K562 (cell line): ENCODE measurements around the gene NRG3.

Source experiments
- ELF1 ChIP-seq: fragments of 200-800 bp; sonication (Bioruptor generic); IDR thresholded peaks from 2 replicates; pipeline ENCODE4 v1.6.1; 2016; ENCODE audit warnings: missing genetic modification characterization, missing compliant biosample characterization
- MAX ChIP-seq: sonication (generic); formaldehyde crosslinking; IDR thresholded peaks from 2 replicates; pipeline ENCODE4 v1.9.0; 2022; ENCODE audit warnings: mild to moderate bottlenecking, missing genetic modification reagents
- POLR2AphosphoS2 ChIP-seq: IDR thresholded peaks from 2 replicates; pipeline ENCODE4 v1.6.1; 2012; ENCODE audit warnings: low read length, improper control_type of control experiment
- STAT6 ChIP-seq: sonication (generic); formaldehyde crosslinking; IDR thresholded peaks from 2 replicates; pipeline ENCODE4 v1.8.1; 2023; ENCODE audit warnings: mild to moderate bottlenecking, missing genetic modification reagents
- TF ChIP-seq, protein P1 (sequence below): fragments of 250-450 bp; sonication (Bioruptor Pico); IDR thresholded peaks from 2 replicates; pipeline ENCODE4 v1.5.0; 2022; ENCODE audit warnings: mild to moderate bottlenecking

- TF ChIP-seq MAX (CRISPR knock-in tag), result no peak
- TF ChIP-seq, protein P1, sequence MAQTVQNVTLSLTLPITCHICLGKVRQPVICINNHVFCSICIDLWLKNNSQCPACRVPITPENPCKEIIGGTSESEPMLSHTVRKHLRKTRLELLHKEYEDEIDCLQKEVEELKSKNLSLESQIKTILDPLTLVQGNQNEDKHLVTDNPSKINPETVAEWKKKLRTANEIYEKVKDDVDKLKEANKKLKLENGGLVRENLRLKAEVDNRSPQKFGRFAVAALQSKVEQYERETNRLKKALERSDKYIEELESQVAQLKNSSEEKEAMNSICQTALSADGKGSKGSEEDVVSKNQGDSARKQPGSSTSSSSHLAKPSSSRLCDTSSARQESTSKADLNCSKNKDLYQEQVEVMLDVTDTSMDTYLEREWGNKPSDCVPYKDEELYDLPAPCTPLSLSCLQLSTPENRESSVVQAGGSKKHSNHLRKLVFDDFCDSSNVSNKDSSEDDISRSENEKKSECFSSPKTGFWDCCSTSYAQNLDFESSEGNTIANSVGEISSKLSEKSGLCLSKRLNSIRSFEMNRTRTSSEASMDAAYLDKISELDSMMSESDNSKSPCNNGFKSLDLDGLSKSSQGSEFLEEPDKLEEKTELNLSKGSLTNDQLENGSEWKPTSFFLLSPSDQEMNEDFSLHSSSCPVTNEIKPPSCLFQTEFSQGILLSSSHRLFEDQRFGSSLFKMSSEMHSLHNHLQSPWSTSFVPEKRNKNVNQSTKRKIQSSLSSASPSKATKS, result no peak
- TF ChIP-seq ELF1, result no peak
- no peak for TF ChIP-seq STAT6 (CRISPR knock-in tag)
- no peak for TF ChIP-seq POLR2AphosphoS2
Measured at GRCh38 chr10:82390866-82391658, 516.1 kb downstream of the NRG3 start.
